GM19372 (cell line): Measurements from ENCODE around the gene SLC2A9.
A peak's percentile ranks its signal among the peaks of the same experiment; 100 is the strongest.
"Not testable (repeated sequence)": the region's sequence is repeated elsewhere in the genome, so short reads cannot be mapped to it uniquely, and the experiment has no call there.

Experiments used
- ATAC-seq: cut with Tn5 transposase; IDR thresholded peaks from one replicate; pipeline ENCODE4 v1.9.1; 2021; ENCODE audit warnings: mild to moderate bottlenecking, low read depth, moderate library complexity; ENCODE audit not compliant: unreplicated experiment

Gene SLC2A9

DNA sequence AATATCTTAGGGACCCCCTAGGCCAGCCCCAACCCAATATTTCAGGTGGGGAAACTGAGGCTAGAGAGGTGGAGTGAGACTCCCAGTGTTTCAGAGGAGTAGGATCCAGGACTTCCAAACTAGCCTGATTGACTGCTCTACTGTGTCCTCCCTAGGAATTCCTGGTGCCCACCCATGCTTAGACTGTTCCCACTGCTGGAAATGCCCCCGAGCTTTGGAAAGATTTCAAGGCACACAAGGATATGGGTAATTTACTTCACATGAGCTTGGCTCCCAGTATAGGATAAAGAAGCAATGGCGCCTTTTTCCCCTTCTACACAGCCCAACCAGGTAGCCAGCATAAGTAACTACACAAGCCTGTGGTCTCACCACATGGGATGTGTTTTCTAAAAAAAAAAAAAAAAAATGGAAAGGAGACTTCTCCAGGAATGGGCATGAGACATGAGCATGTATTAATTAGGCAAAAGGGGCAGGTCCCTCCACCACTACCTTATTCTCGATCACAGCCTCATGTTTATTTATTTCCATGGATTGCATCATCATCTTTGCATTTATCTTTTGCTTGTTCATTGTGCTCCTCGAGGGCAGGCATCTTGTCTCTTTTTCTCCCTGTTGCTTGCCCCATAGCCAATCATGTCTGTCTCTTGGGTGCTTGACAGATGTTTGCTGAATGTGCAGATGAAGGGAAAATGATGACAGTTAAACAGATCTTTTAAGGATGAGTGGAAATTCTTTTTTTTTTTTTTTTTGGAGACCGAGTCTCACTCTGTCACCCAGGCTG lies 173.1 kb downstream of the SLC2A9 start:
- no peak for ATAC-seq

DNA sequence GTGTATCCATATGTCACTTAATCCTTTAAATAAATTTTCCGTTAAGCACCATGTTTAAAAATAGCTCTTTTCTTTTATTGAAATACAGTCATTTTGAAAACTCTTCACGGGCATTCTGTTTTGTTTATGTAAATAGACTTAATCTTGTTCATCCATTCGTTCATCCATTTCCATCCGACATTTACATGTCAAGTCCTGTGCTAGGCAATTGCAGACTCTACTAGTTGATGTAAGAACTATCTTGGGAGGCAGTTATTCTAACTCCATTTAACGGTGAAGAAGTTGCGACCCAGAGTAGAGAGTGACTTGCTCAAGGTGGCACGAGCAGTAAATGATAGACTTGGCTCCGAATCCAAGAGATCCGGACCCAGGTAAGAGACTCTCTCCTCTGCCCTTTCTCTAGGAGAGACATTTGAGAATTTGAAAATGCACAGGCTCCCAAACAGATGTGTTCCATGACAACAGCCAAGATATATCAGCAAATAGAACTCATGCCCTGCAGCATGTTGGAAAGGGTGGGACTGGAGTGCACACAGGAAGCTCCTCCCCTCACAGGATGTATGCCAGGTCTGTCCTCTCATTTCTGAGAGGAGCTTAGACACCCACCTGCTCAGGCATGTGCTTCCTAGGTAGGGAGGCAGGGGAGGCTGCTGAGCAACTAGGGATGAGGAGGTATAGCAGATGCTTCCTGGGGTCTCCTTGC lies 175.4 kb downstream of the SLC2A9 start:
- no peak for ATAC-seq

DNA sequence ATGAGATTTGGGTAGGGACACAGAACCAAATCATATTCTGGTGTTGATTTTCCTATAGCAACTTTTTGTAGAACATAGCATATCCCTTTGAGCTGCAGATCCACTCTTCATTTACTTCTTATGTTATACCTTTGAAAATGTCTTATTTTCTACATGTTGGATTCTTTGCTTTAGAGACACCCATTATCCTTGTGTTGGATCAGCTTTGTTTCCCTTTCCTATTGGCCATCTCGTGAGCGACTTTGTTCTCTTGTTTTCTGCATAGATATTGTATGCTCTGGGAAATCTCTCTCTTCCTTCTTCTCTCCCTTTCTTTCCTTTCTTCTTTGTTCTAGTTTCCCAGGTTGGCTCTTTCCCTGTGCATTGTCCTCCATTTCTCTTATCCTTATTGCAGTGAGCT lies 180.2 kb downstream of the SLC2A9 start:
- ATAC-seq = no peak

DNA sequence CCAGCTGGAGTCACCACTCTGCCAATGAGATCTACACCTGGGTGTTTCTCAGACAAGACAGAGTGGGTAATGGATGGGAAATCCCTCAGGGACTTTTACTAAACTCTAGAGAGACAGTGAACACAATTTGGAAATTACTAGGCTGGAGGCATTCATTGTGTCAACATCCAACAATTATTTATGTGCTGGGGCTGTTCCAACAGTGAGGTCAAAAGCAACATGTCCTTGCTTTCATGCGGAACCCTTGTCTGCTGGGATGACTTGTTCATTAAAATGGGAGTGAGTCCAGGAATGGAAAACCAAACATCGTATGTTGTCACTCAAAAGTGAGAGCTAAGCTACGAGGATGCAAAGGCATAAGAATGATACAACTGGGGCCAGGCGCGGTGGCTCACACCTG lies 185.9 kb downstream of the SLC2A9 start:
- no peak for ATAC-seq

DNA sequence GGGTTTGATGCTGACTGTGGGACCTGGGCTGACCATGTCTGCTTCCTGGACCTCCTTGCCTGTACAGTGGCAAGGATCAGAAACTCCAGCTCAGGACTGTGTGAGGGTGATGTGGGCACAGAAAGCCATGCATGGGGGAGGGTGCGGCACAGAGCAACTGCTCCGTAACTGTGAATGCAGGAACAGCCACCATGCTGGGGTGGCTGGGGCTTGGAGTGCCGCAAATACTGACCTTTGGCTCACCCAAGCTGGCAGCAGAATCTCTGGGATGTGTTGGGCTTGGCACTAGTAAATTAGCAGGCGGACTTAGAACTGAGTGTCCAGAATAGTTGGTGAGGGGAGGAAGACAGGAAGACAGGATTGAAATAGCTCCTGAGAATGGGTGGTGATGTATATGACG lies 187.9 kb downstream of the SLC2A9 start:
- ATAC-seq = no peak

DNA sequence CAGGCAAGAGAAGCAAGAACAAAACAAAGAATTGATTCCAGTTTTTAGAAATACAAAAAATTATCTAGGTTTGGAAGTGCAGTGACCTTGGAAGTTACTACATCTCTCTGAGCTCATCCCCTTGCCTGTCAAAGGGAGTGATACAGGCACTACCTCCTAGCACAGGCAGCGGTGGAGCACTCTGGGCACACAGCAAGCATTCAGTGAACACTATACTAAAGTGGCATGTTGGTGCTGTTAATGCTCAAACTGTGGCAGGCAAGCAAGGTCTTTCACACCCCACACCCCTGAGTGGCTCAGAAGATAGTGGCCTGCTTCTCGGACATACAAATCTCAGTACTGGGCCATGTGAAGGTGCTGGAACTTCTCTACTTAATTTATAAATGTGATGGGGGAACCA lies 188.7 kb downstream of the SLC2A9 start:
- ATAC-seq = no peak

DNA sequence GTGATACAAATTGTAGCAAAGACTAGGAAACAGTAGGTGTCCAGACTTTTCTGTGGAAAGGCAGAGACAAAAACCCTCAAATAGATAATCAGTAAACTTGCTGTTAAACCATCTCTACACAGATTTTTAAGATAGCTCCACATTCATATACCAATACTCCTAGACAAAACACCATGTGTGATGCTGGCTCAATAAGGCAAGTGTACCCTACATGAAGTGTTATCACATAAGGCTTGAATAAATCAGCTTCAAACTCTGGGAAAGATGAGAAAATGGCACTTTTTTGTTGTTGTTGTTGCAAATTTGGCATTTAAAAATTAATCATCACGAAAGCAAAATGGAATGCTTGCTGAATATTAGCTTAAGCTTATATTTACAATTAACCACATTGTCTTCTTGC lies 194.7 kb downstream of the SLC2A9 start:
- ATAC-seq = no peak

DNA sequence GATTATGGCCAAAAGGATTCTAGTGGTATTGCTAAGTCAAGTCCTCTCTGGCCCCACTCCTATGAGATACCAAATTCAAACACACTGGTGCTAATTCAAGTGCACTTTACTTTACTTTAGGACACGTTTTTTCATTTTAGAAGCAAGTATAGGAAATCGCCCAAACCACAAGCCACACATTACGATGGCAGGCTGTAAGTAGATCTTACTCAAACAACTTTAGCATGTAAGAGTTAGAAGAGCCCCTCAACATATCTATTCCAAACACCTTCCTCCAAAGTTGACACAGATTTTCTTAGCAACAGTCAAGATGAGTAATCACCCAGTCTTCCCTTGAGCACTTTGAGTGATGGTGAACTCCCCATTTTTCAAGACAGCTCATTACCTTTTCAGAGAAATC lies 196.2 kb downstream of the SLC2A9 start:
- ATAC-seq = no peak

DNA sequence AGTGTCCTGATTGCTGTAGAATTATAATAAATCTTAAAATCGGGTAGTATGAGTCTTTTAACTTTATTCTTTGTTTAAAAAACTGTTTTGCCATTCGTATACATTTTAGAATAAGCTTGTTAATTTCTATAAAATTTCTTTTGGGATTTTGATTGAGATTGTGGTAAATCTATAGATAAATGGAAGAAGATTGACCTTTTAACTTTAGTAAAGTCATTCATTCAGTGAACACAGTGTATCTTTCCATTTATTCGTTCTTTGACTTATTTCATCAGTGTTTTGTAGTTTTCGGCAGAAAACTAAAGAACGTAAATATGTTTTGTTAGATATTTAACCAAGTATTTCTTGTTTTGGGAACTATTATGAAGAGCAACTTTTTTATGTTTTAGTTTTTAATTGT lies 201.0 kb downstream of the SLC2A9 start:
- ATAC-seq = no peak

DNA sequence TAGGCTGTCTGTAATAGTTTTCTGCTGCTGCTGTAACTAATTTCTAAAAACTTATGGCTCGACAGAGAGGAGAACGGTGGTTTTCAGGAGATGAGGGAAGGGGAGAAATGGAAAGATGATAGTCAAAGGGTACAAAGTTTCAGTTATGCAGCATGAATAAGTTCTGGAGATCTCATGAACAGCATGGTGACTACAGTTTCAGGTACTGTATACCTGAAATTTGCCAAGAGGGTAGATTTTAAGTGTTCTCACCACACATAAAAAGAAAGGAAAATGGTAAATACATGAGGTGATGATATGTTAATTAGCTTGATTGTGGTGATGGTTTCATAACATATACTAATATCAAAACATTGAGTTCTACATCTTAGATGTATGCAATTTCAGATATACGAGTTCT lies 205.0 kb downstream of the SLC2A9 start:
- no peak for ATAC-seq

DNA sequence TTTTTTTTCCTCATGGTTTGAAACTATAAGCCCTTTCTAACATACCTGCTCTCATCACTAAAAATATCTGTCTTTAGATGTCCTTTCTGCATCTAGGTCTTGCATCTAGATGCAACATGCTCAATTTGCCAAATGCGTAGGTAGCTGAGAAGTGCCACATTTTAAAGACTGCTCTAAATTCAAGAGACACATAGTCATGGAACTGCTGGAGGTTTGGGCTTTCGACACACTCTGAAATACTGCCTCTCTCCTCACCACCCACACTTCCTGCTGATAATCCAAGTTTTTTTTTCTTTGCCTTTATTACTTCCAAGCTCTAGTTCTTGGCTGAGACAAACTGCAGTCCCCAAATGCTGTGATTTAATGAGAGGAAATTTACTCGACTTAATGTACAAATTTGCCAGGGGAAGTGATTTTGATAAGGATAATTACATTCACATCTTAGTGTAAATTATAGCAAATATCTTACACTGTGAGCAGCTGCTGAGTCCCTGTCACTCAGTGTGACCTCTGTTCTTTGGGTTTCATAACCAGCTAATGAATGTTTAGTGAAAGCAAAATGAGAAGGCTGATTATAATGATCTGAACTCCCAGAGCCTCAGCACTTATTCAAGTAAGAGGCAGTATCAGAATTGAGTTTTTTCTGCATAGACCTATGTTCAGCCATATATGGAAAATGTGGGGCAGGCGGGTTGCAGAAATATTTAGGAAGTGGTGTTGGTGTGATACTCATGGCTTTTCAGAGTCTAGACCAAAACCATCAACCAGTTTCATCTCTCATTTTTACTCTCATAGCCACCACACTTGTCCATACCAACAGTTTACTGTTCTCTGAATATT lies 208.6 kb downstream of the SLC2A9 start:
- peak; percentile 94 for ATAC-seq

DNA sequence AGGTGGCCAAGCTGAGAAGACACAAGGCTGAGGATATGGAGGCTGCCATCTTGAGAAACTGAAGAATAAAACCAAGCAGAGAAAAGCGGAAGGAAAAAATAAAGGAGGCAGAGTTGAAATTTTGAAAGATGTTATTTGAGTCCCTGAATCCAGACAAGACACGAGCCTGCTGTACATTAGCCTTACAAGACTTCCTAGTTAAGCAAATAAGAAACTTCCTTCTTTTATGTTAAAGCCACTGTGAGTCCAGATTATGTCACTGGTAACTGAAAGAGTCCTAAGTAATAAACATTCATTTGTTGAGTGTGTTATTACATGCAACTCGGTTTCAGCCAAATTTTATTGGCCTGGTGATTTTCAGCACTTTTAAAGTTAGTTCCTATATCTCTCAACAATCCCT lies 209.5 kb downstream of the SLC2A9 start:
- ATAC-seq = no peak

DNA sequence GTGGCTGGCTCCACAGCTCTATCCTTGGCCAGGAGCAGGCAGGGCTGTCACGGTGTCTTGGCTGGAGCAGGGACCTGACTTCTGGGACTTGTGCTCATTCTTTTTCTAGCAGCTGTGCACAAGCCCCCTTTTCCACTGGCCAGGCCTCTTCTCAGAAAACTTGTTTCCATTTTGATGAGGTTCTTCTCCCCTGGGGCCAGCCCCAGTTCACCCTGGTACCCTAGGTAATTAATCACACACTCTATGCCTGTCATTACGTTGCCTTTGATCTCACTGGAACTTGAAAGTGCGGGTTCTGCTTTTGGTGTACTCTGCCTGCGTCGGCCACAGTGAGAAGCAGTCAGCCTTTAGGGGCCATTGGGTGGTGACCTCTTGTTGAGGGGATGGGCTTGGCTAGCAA lies 213.2 kb downstream of the SLC2A9 start:
- ATAC-seq = no peak

DNA sequence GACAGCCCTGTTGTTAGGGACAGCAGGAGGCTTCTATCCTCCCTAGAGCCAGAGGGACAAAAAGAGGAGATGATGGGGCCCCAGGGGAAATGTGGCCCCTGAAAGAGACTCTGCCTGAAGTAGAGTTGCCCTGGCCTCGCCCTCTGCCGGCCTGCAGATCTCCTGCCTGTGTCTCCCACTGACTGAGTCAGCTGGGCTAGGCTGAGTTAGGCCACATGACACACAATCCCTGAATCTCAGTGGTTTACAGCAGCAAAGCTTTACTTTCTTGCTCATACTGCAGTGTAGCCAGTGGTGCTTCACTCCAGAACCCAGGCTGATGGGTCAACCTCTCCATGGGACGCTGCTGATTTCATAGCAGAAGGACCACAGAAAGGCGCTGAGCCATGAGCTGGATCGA lies 216.4 kb downstream of the SLC2A9 start:
- no peak for ATAC-seq

DNA sequence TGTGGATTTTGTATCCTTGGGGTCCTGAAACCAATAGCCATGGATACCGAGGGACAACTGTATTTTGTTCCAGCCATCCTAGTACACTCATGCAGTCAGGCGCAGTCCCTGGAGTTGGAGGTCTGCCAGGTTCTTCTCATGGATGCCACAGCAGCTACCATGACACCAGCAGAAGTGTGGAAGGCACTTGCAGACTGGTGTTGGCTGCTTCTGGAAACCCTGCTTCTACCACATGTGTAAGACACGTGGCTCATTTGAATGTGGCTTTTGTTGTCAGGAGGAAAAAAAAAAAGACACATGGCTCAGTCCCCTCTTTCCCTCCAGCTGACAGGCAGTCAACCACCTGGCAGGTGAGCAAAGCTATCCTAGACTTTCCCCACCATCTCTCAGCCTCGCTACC lies 220.4 kb downstream of the SLC2A9 start:
- no peak for ATAC-seq

DNA sequence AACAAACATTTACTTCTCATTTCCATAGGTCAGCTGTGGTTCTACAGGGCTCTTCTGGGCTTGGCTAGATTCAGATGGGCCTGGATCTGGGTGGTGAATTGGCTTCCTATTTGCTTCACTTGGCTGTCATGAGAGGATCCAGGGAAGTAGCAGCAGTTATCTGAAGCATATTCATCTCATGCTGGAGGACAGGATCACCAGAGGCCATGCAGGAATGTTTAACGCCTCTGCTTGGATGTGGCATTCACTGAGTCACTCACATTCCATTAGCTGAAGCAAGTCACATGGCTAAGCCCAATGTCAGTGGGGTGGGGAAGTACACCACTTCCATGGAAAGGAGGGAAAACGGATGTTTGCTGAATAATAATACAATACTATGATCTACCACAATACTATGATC lies 224.7 kb downstream of the SLC2A9 start:
- not testable (repeated sequence) for ATAC-seq

DNA sequence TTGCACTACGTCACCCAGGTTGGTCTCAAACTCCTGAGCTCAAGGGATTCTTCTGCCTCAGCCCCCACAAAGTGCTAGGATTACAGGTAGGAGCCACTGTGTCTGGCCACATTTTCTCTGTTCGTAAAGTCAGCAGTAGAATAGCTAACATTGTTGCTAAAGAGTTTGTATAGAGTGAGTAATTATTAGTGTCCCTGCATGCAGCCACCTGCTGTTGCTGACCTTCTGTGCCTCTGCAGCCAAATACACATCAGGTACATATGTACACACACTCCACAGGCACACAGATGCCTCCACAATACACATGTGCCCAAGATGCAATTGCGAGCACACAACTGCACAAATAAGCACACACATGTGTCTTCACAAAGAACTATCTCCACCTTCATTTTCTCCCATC lies 228.9 kb downstream of the SLC2A9 start:
- ATAC-seq = no peak

DNA sequence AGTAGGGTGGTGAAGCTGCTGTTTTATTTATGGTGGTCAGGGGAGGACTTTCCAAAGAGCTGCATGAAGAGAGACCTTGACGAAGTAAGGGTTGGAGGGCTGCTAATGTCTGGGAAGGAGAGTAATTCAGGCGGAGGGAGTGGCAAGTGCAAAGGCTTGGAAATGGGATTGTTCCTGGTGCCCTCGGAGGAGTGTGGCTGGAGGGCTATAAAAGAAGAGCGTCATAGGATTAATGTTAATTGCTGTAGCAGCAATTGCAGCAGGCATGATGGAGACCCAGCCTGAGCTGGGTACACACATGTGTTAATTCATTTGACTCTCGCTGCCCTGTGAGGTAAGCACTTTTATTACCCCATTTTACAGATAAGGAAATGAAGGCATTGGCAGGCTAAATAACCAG lies 235.4 kb downstream of the SLC2A9 start:
- not testable (repeated sequence) for ATAC-seq

DNA sequence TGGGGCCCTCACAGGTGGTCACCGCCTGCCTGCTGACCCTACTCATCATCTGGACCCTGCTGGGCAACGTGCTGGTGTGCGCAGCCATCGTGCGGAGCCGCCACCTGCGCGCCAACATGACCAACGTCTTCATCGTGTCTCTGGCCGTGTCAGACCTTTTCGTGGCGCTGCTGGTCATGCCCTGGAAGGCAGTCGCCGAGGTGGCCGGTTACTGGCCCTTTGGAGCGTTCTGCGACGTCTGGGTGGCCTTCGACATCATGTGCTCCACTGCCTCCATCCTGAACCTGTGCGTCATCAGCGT lies 239.2 kb downstream of the SLC2A9 start:
- ATAC-seq = no peak

DNA sequence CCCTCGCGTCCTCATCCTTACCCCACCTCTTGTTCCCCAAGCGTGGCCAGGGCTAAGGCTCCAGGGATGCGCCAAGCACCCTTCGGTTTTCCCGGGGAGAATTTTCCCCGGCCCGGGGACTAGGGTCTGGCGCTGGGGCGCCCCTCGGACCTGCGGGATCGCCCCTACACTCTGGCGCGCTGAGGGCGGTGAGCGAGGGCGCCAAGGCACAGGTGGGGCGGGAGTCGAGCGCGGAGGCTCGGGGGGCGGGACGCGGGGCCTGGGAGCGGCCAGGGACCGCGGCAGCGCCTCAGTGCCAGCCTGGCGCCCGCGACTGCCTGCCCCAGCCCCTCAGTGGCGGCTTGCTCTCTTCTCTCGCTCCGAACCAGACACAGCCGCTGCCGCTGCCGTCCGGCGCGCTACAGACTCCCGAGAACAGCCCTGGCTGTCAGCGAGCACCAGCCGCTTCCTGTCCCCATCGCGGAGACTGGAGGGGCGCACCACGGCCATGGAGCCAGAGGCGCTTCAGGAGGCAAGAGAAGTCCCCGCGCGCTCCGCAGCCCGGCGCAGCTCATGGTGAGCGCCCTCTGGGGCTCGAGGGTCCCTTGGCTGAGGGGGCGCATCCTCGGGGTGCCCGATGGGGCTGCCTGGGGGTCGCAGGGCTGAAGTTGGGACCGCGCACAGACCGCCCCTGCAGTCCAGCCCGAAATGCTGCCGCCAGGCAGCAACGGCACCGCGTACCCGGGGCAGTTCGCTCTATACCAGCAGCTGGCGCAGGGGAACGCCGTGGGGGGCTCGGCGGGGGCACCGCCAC lies 239.8 kb downstream of the SLC2A9 start, which contains the start of gene DRD5:
DRD5 (plus strand) TSS at position 292 of the 793 bp plus-strand sequence; CDS start at position 688, 396 bp downstream.
- no peak for ATAC-seq
